Measurements from ENCODE around the gene B3GALT4.

- TF ChIP-seq CTCF (IDR thresholded peaks at IDR 0.05) (no peak), POLR2A (IDR thresholded peaks at IDR 0.05) (no peak), EP300 (IDR thresholded peaks at IDR 0.05) (no peak)
Observed at GRCh38 chr6:33235221-33235634, 41.7 kb upstream of the B3GALT4 start.
